ENCODE data around the gene PRPF31. TPM values are rescaled to one million over a fixed set of nuclear protein-coding genes. Genes with fewer than 3 reads are reported as not detected.

PRPF31 gene
- total RNA-seq, 1 experiment from 2014 or later = 67.3 TPM

GRCh38 chr19:54173951-54174834 is 58.6 kb downstream of the PRPF31 start:
- H3K27me3 ChIP-seq = no peaks in the 10 kb centered on the region
- H3K4me1 ChIP-seq = no peaks in the 10 kb centered on the region
- H3K4me3 ChIP-seq = no peak overlapping the region
- peaks cover 5% of the 10 kb centered on the region; the same call in 1 of the 2 replicates for H3K36me3 ChIP-seq
- DNase-seq = no peak
- no peak overlapping the region for H3K27ac ChIP-seq
- H3K9me3 ChIP-seq (replicated peaks) = no peaks in the 10 kb centered on the region

DNA sequence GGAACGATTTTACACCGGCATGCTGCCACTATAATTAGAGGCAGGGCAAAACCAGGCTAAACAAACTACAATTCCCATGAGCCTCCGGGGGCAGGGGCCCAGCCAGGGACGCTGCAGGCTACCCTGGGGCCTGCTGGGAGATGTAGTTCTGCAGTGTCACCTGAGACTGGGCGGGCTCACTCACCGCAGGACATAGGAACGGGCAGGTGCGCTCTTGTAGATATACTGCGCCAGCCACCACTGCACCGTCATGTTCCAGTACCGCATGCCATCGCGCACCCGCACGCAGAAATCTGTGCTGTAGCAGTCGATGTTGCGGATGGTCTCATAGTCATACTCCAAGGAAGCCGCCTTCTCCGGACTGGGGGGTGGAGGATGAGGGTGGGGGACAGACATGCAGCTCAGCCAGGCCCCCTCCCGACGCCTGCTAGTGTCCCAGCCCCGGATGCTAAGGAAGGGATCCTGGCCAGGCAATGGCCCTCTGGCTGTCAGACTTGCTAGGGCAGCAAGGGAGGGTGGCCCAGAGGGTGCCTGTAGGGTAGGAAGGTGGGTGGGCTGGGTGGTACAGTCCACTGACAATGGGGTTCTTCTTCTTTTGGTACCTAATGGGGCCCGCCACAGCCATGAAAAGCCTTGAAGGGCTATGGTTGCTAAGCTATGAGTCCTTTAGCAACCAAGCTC is 63.2 kb downstream of the PRPF31 start:
- no peak overlapping the region for H3K4me3 ChIP-seq
- no peak overlapping the region for H3K27ac ChIP-seq
- peak in 1 of 2 experiments; percentile 49 for DNase-seq
- peaks cover 2% of the 10 kb centered on the region; the same call in 1 of the 2 replicates for H3K4me1 ChIP-seq
- H3K36me3 ChIP-seq = peaks cover 5% of the 10 kb centered on the region; the same call in 1 of the 2 replicates
- no peaks in the 10 kb centered on the region for H3K9me3 ChIP-seq (replicated peaks)
- H3K27me3 ChIP-seq = no peaks in the 10 kb centered on the region

- no peak for DNase-seq
- Histone ChIP-seq H3K4me1 (peaks cover 2% of the 10 kb centered on the region; the same call in 1 of the 2 replicates), H3K36me3 (peaks cover 5% of the 10 kb centered on the region; the same call in 1 of the 2 replicates), H3K27ac (no peak overlapping the region), H3K27me3 (no peaks in the 10 kb centered on the region), H3K9me3 (replicated peaks) (no peaks in the 10 kb centered on the region), H3K4me3 (no peak overlapping the region)
Measured at GRCh38 chr19:54179262-54179852, 63.8 kb downstream of the PRPF31 start.

- Histone ChIP-seq H3K4me1 (peaks cover 2% of the 10 kb centered on the region; the same call in 1 of the 2 replicates), H3K4me3 (no peak overlapping the region), H3K36me3 (peaks cover 5% of the 10 kb centered on the region; the same call in 1 of the 2 replicates), H3K9me3 (replicated peaks) (no peaks in the 10 kb centered on the region), H3K27me3 (no peaks in the 10 kb centered on the region), H3K27ac (no peak overlapping the region)
- DNase-seq = peak; percentile 62 to 70
Measured at GRCh38 chr19:54179921-54180461, 64.4 kb downstream of the PRPF31 start.

GRCh38 chr19:54180691-54181091 is 65.1 kb downstream of the PRPF31 start:
- no peak for DNase-seq
- no peak overlapping the region for H3K4me3 ChIP-seq
- H3K27me3 ChIP-seq = no peaks in the 10 kb centered on the region
- H3K27ac ChIP-seq = no peak overlapping the region
- peaks cover 2% of the 10 kb centered on the region; the same call in 1 of the 2 replicates for H3K4me1 ChIP-seq
- peaks cover 5% of the 10 kb centered on the region; the same call in 1 of the 2 replicates for H3K36me3 ChIP-seq
- no peaks in the 10 kb centered on the region for H3K9me3 ChIP-seq (replicated peaks)

Other genes with a start within 250 kb of the PRPF31 start
- gene MYADM, start 247.9 kb upstream of the PRPF31 start, total RNA-seq (2014; rRNA removed; shearing (Covaris generic)) = 32.5 and 34.1 TPM in 2 replicates
- gene PRKCG, start 233.6 kb upstream of the PRPF31 start, total RNA-seq (2014; rRNA removed; shearing (Covaris generic)) = 0.06 TPM in 1 of 2 replicates, not detected in the other
- not detected in 2 replicates for gene CACNG7, start 206.5 kb upstream of the PRPF31 start, total RNA-seq (2014; rRNA removed; shearing (Covaris generic))
- gene CACNG8, start 152.8 kb upstream of the PRPF31 start, total RNA-seq (2014; rRNA removed; shearing (Covaris generic)) = not detected in 2 replicates
- gene CACNG6, start 124.1 kb upstream of the PRPF31 start, total RNA-seq (2014; rRNA removed; shearing (Covaris generic)) = 0.76 and 2.0 TPM in 2 replicates
- not detected in 2 replicates for gene VSTM1, start 51.9 kb upstream of the PRPF31 start, total RNA-seq (2014; rRNA removed; shearing (Covaris generic))
- not detected in 2 replicates for gene TARM1, start 34.4 kb upstream of the PRPF31 start, total RNA-seq (2014; rRNA removed; shearing (Covaris generic))
- 0.26 TPM in 1 of 2 replicates, not detected in the other for gene OSCAR, start 15.0 kb upstream of the PRPF31 start, total RNA-seq (2014; rRNA removed; shearing (Covaris generic))
- 40.4 and 62.0 TPM in 2 replicates for gene NDUFA3, start 12.9 kb upstream of the PRPF31 start, total RNA-seq (2014; rRNA removed; shearing (Covaris generic))
- 10.0 and 10.3 TPM in 2 replicates for gene TFPT, start 97 bp upstream of the PRPF31 start, total RNA-seq (2014; rRNA removed; shearing (Covaris generic))
- 27.5 and 27.6 TPM in 2 replicates for gene CNOT3, start 22.0 kb downstream of the PRPF31 start, total RNA-seq (2014; rRNA removed; shearing (Covaris generic))
- 5.6 and 6.8 TPM in 2 replicates for gene LENG1, start 44.0 kb downstream of the PRPF31 start, total RNA-seq (2014; rRNA removed; shearing (Covaris generic))
- not detected in 2 replicates for gene TMC4, start 57.4 kb downstream of the PRPF31 start, total RNA-seq (2014; rRNA removed; shearing (Covaris generic))
- 32.1 and 34.6 TPM in 2 replicates for gene MBOAT7, start 73.8 kb downstream of the PRPF31 start, total RNA-seq (2014; rRNA removed; shearing (Covaris generic))
- 70.7 and 81.6 TPM in 2 replicates for gene TSEN34, start 75.6 kb downstream of the PRPF31 start, total RNA-seq (2014; rRNA removed; shearing (Covaris generic))
- 2,113 and 3,052 TPM in 2 replicates for gene RPS9, start 85.1 kb downstream of the PRPF31 start, total RNA-seq (2014; rRNA removed; shearing (Covaris generic))
- 0.25 and 0.71 TPM in 2 replicates for gene LILRB3, start 107.3 kb downstream of the PRPF31 start, total RNA-seq (2014; rRNA removed; shearing (Covaris generic))
- not detected in 2 replicates for gene LILRA6, start 127.0 kb downstream of the PRPF31 start, total RNA-seq (2014; rRNA removed; shearing (Covaris generic))
- gene LILRB5, start 141.5 kb downstream of the PRPF31 start, total RNA-seq (2014; rRNA removed; shearing (Covaris generic)) = 0.02 TPM in 1 of 2 replicates, not detected in the other
- gene LILRB2, start 165.4 kb downstream of the PRPF31 start, total RNA-seq (2014; rRNA removed; shearing (Covaris generic)) = not detected in 2 replicates
- not detected in 2 replicates for gene LILRA5, start 197.4 kb downstream of the PRPF31 start, total RNA-seq (2014; rRNA removed; shearing (Covaris generic))
- gene LILRA4, start 223.4 kb downstream of the PRPF31 start, total RNA-seq (2014; rRNA removed; shearing (Covaris generic)) = not detected in 2 replicates
- not detected in 2 replicates for gene LAIR1, start 249.2 kb downstream of the PRPF31 start, total RNA-seq (2014; rRNA removed; shearing (Covaris generic))

Measured in SJCRH30 (cell line).